HG03196 (cell line): Measurements from ENCODE around the gene ALG9.
A peak's percentile ranks its signal among the peaks of the same experiment; 100 is the strongest.
"Not testable (repeated sequence)": the region's sequence is repeated elsewhere in the genome, so short reads cannot be mapped to it uniquely, and the experiment has no call there.

Experiments
- ATAC-seq: cut with Tn5 transposase; IDR thresholded peaks from one replicate; pipeline ENCODE4 v1.9.1; 2021; ENCODE audit not compliant: unreplicated experiment

ALG9 gene

GRCh38 chr11:111797145-111797581 is 74.2 kb downstream of the ALG9 start:
- no peak for ATAC-seq

DNA sequence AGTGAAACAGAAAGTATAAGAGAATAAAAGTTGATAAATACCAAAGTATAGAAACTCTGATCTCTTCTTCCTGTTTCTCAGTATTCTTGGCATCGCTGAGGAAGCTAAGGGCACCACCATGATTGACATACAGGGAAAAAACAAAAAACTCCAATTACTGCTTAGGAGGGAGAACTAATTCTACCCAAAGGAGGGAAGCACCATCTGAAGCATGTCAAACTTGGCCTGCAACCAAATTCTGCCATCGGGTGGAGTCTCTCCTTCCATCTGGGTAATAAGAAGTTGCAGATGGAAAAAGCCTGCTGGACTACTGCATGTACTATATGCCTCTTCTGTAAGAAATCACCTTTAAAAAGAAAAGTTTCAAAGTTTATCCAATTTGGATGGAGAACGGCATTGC is 74.7 kb downstream of the ALG9 start:
- no peak for ATAC-seq

GRCh38 chr11:111795334-111795985 is 75.9 kb downstream of the ALG9 start:
- ATAC-seq: no peak

DNA sequence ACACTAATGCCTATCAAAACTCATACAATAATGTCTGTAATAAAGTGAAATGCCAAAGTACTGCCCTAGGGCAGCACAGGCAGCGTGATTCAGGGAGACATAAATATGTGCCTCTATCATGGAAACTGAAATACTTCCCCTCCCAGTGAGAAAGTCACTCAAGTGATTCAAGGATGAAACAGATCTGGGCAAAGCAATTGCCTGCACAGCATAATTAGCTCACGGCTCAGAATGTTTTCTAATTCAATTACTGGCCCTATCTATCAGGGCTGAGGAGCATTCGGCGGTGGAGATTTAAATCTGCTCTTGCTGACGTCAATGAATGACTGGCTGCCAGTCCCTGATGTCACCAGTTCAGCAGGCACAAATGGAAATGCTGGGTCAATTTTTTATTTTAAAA is 77.5 kb downstream of the ALG9 start:
- ATAC-seq: no peak

GRCh38 chr11:111792955-111793500 is 78.4 kb downstream of the ALG9 start:
- no peak for ATAC-seq

DNA sequence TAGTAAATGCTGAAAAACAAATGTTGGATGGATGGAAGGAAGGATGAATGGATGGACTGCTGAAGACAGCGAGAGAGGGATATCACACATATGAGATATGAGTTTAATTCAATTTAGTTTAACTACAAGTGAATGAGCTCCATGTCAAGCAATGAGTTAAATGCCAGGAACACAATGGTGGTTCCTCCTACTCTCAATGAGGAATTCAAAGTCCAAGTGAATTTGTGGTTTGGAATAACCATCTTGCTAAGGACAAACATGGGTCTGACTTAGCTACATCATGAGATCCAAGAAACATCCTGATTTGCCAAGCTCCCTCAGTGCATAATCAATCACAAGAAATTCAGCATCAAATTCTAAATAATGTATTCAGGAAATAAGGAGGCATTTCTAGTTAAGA is 79.1 kb downstream of the ALG9 start:
- no peak for ATAC-seq

DNA sequence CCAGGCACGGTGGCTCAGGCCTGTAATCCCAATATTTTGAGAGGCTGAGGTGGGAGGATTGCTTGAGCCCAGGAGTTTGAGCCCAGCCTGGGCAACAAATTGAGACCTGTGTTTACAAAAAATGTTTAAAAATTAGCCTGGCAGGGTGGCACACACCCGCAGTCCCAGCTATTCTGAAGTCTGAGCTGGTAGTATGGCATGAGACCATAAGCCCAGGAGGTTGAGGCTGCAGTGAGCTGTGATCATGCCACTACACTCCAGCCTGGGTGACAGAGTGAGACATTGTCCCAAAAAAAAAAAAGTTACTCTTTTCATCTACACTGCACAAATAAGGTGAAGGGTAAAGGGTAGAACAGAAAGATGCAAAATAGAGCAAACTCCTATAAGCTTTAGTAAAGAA is 82.9 kb downstream of the ALG9 start:
- ATAC-seq: no peak

DNA sequence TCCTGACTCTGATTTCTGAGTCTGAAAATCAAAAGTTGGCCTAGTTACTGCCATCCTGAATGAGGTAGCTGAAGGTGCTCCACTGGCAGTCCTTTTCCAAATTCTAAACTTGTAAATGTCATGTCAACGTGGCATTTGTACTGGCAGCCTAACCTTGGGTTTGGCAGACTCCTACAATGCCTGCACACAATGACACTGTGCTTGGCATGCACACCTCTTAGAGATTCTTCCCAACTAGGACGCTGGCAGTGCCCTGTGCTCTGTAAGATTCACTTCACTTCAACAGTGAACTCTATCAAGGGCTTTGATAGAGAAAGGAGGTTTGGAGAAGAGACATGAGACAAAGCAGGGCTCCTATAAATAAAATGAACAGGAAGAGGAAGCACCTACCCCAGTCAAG is 83.3 kb downstream of the ALG9 start:
- ATAC-seq: no peak

DNA sequence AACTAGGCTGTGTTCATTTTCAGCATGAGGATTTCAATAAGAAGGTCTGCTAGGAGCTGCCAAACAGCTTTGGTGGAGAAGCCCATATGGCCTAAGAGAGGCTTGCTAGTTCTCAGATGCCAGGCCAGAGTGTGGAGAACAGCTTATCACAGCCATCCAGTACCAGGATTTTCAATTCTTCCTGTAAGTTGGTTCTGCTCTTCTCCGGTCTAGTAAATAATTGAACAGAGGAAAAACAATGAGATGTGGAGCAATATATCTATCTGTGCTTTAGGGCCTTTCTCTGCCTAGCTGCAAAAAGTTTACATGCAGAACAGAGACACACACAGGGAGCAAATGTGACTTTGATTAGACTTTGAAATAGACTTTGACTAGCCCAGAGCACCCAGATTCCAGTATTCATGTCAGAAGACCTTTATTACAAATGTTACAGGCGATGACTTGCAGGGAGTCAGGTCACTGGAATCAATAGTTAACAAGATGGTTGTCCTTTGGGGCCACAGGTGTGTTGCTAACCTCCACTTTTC is 85.4 kb downstream of the ALG9 start:
- no peak for ATAC-seq

- ATAC-seq: no peak
Measured at GRCh38 chr11:111785076-111785475, 86.3 kb downstream of the ALG9 start.

DNA sequence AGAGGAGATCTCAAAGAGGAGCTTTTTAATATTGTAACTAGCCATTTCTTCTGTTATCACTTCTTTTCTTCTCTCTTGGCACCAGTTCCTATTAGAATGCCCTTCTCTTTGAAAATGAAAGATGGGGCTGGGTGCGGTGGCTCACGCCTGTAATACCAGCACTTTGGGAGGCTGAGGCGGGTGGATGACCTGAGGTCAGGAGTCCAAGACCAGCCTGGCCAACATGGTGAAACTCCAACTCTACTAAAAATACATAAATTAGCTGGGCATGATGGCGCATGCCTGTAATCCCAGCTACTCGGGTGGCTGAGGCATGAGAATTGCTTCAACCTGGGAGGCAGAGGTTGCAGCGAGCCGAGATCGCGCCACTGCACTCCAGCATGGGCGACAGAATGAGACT is 87.1 kb downstream of the ALG9 start:
- ATAC-seq: not testable (repeated sequence)

GRCh38 chr11:111782109-111782741 is 89.2 kb downstream of the ALG9 start:
- no peak for ATAC-seq

- no peak for ATAC-seq
Measured at GRCh38 chr11:111779118-111779517, 92.3 kb downstream of the ALG9 start.

GRCh38 chr11:111778047-111778558 is 93.3 kb downstream of the ALG9 start:
- ATAC-seq: no peak

- peak; percentile 74 for ATAC-seq
Measured at GRCh38 chr11:111777094-111778046, 94.0 kb downstream of the ALG9 start.

DNA sequence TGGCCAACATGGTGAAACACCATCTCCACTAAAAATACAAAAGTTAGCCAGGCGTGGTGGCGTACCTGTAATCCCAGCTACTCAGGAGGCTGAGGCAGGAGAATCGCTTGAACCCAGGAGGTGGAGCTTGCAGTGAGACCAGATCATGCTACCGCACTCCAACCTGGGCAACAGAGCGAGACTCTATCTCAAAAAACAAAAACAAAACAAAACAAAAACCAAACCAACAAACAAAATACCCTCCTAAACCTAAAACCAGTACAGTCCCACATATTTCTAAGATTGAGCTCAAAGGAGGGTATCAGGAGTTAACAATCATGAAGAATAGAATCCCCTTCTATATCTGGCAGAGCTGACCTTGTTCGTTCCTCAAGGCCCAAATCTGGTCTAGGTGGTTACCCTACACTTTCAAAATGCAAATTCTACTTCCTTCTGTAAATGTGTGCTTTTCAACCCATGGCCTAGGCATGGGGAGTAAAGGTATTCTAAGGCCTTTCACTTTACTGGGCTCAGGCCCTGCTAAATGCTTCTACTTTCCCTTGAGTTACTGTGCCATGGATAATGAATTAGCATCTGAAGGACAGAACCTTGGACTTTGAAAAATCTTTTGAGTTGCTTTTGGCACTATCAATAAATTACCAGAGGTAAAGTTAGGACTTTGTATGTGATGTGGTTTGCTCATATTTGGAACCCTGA is 94.8 kb downstream of the ALG9 start:
- peak; percentile 86 for ATAC-seq

DNA sequence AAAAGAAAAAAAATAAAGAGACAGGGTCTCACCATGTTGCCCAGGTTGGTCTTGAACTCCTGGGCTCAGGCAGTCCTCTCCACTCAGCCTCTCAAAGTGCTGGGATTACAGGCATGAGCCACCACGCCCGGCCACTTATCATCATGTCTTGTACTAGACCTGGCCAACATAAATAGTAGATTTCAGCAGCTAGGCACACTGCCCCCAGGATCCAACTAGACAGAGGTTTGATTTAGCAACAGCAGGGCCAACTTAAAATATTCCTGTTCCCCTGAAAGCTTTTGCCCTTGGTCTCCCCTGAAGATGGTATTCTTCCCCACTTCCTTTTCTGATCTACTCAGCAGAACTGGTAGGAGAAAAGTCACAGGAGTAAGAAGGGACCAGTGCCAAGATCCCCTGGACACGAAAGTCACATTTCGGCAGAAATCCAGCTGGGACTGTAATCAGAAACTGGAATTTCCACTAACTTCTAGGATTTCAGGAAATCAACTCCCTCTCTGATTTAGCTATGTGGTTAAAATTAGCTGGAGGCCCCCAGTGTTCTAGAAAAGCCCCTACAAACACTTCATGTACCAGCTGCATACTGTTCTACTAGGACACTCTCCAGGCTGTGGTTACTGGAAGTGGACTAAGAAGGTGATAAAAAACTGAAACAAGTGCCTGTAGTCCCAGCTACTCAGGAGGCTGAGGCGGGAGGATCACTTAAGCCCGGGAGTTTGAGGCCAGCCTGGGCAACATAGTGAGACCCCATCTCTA is 96.2 kb downstream of the ALG9 start:
- ATAC-seq: no peak

- no peak for ATAC-seq
Measured at GRCh38 chr11:111772535-111772934, 98.8 kb downstream of the ALG9 start.

- ATAC-seq: not testable (repeated sequence)
Measured at GRCh38 chr11:111771205-111771604, 100.2 kb downstream of the ALG9 start.
